A549 (cell line): ENCODE data around the gene DNAJB5. TPM values are rescaled to one million over a fixed set of nuclear protein-coding genes. Genes with fewer than 3 reads are reported as not detected.
A peak's percentile ranks its signal among the peaks of the same experiment; 100 is the strongest.

Source experiments
- ATAC-seq, 2 experiments: fragments of 200-7000 bp in 1 of 2; fragments of >200 bp in 1 of 2; cut with Nextera tagmentation in 1 of 2; cut with Tn5 transposase in 1 of 2; 3 replicates each; pipeline versions ENCODE4 v1.8.0 to v1.9.1; 2018 to 2020; ENCODE audit warnings: mild to moderate bottlenecking in 1 of 2, moderate library complexity in 1 of 2
- CTCF ChIA-PET: fragments of 300-600 bp; sonication (Branson Sonifier 250); formaldehyde crosslinking; extraction: SDS; loops from one replicate; lab custom pipeline; 2021; ENCODE audit warnings: antibody characterized with exemption, inconsistent platforms; lab: Yijun Ruan, JAX
- POLR2A ChIA-PET: fragments of 350-600 bp; formaldehyde crosslinking; extraction: SDS; loops from one replicate; lab custom pipeline; 2021; ENCODE audit warnings: antibody characterized with exemption, inconsistent platforms; lab: Yijun Ruan, JAX
- DNase-seq, 2 experiments: peaks; one replicate each; pipeline versions ENCODE4 v3.0.0 to v3.0.0-alpha.2; 2011 to 2016; ENCODE audit warnings: low read depth in 1 of 2, low spot score in 1 of 2
- FAIRE-seq: peaks from 2 replicates; lab custom pipeline; 2011; peaks lifted over from hg19 to GRCh38; lab: Jason Lieb, UNC
- H3K27ac ChIP-seq, 2 experiments: fragments of >200 bp; sonication (Bioruptor Twin); formaldehyde crosslinking; 3 replicates each; pipeline ENCODE4 v1.5.1; 2016 to 2017
- H3K4me1 ChIP-seq: fragments of >200 bp; sonication (Bioruptor Twin); formaldehyde crosslinking; 3 replicates; pipeline ENCODE4 v1.6.1; 2016
- H3K4me2 ChIP-seq: fragments of >200 bp; sonication (Bioruptor Twin); formaldehyde crosslinking; 3 replicates; pipeline ENCODE4 v1.6.1; 2016
- H3K4me3 ChIP-seq: fragments of >200 bp; sonication (Bioruptor Twin); formaldehyde crosslinking; 3 replicates; pipeline ENCODE4 v1.5.1; 2016
- H3K9me3 ChIP-seq: fragments of >200 bp; sonication (Bioruptor Twin); formaldehyde crosslinking; 3 replicates; pipeline ENCODE4 v1.6.1; 2016
- CBX2 ChIP-seq: fragments of 200-600 bp; sonication (generic); IDR thresholded peaks from 2 replicates; pipeline ENCODE4 v1.6.1; 2016; ENCODE audit warnings: low read depth, mild to moderate bottlenecking, borderline replicate concordance
- CBX8 ChIP-seq: fragments of 200-600 bp; sonication (generic); IDR thresholded peaks from 2 replicates; pipeline ENCODE4 v1.6.1; 2016
- CHD4 ChIP-seq: fragments of 200-600 bp; sonication (generic); IDR thresholded peaks from 2 replicates; pipeline ENCODE4 v1.6.1; 2016; ENCODE audit warnings: antibody characterized with exemption, mild to moderate bottlenecking, borderline replicate concordance
- ESRRA ChIP-seq: fragments of 150-350 bp; IDR thresholded peaks from 2 replicates; pipeline ENCODE4 v1.6.1; 2014; ENCODE audit warnings: mild to moderate bottlenecking, low read length, borderline replicate concordance
- HES2 ChIP-seq: fragments of >200 bp; sonication (Bioruptor Twin); formaldehyde crosslinking; IDR thresholded peaks from 2 replicates; pipeline ENCODE4 v1.6.1; 2016
- HOXB13 ChIP-seq: fragments of 250-450 bp; sonication (Bioruptor Pico); IDR thresholded peaks from 2 replicates; pipeline ENCODE4 v1.5.0; 2020; ENCODE audit warnings: low read depth, mild to moderate bottlenecking, moderate library complexity
- MAFK ChIP-seq: fragments of 450-650 bp; IDR thresholded peaks from 2 replicates; pipeline ENCODE4 v1.6.1; 2014; ENCODE audit not compliant: partially characterized antibody
- MAZ ChIP-seq: fragments of 150-350 bp; IDR thresholded peaks from 2 replicates; pipeline ENCODE4 v1.6.1; 2014; ENCODE audit warnings: antibody characterized with exemption, low read depth, low read length, borderline replicate concordance
- NPAS2 ChIP-seq: fragments of 250-450 bp; sonication (Bioruptor Pico); IDR thresholded peaks from 2 replicates; pipeline ENCODE4 v1.8.0; 2022; ENCODE audit warnings: mild to moderate bottlenecking, moderate library complexity, borderline replicate concordance
- PHF8 ChIP-seq: fragments of 200-600 bp; sonication (generic); IDR thresholded peaks from 2 replicates; pipeline ENCODE4 v1.6.1; 2016; ENCODE audit warnings: low read depth, mild to moderate bottlenecking, antibody characterized with exemption, moderate library complexity, borderline replicate concordance
- POLR2A ChIP-seq: IDR thresholded peaks from 2 replicates; pipeline ENCODE4 v1.6.1; 2012; ENCODE audit warnings: mild to moderate bottlenecking, low read length
- POLR2AphosphoS2 ChIP-seq: conservative IDR thresholded peaks from 2 replicates; pipeline ENCODE4 v1.6.1; 2012; ENCODE audit warnings: low read length, improper control_type of control experiment, inconsistent platforms
- REST ChIP-seq: fragments of 200-600 bp; sonication (generic); IDR thresholded peaks from 2 replicates; pipeline ENCODE4 v1.6.1; 2016; ENCODE audit warnings: antibody characterized with exemption, mild to moderate bottlenecking, moderate library complexity
- SMC3 ChIP-seq: fragments of >200 bp; sonication (Bioruptor Twin); formaldehyde crosslinking; IDR thresholded peaks from 3 replicates; pipeline ENCODE4 v1.6.1; 2018; ENCODE audit warnings: inconsistent platforms
- TP53 ChIP-seq: fragments of 250-450 bp; sonication (Bioruptor Pico); IDR thresholded peaks from 2 replicates; pipeline ENCODE4 v1.5.0; 2021; ENCODE audit warnings: mild to moderate bottlenecking, moderate library complexity
- ZC3H11A ChIP-seq: fragments of 450-650 bp; IDR thresholded peaks from 2 replicates; pipeline ENCODE4 v1.6.1; 2014; ENCODE audit warnings: antibody characterized with exemption, mild to moderate bottlenecking
- ZFP36 ChIP-seq: fragments of 450-650 bp; IDR thresholded peaks from 2 replicates; pipeline ENCODE4 v1.6.1; 2014; ENCODE audit warnings: borderline replicate concordance; ENCODE audit not compliant: partially characterized antibody
- ZNF302 ChIP-seq: fragments of 250-450 bp; sonication (Bioruptor Pico); IDR thresholded peaks from 2 replicates; pipeline ENCODE4 v1.9.0; 2021; ENCODE audit warnings: inconsistent platforms, mild to moderate bottlenecking, moderate library complexity
- ZSCAN20 ChIP-seq: fragments of 250-450 bp; sonication (Bioruptor Pico); IDR thresholded peaks from 2 replicates; pipeline ENCODE4 v1.8.0; 2022; ENCODE audit warnings: mild to moderate bottlenecking, moderate library complexity
- WGBS: methylation state at CpG from one replicate; pipeline ENCODE4 v1.1.6; 2017; ENCODE audit errors: missing lambda C conversion rate; 5-methylcytosine and 5-hydroxymethylcytosine counted together
- polyA plus RNA-seq, 4 experiments: library from polyadenylated mRNA; depleted of rRNA in 3 of 4; stranded (reverse); fragments of >200 nt; fragmentation: RNase III in 1 of 4; extraction: RNeasy Plus Mini Kit Qiagen cat#74134 plus additional on column Dnase treatment in 1 of 4; gene quantifications; 2 replicates in 3 of 4; 3 replicates in 1 of 4; pipeline ENCODE4 v1.2.3, GENCODE V29; 2011 to 2017
- TF ChIP-seq, protein P1 (sequence below): fragments of 250-450 bp; sonication (Bioruptor Pico); IDR thresholded peaks from 2 replicates; pipeline ENCODE4 v1.5.0; 2020; ENCODE audit warnings: low read depth, mild to moderate bottlenecking, moderate library complexity
- TF ChIP-seq, protein P2 (sequence below): fragments of 150-350 bp; IDR thresholded peaks from 2 replicates; pipeline ENCODE4 v1.6.1; 2014; ENCODE audit warnings: low read depth, mild to moderate bottlenecking, low read length

Gene DNAJB5
- polyA plus RNA-seq, 2 of the 4 experiments (the other 2 are of a cell fraction) = 0.72 to 4.4 TPM

- 92% methylated on average over 25 of the region's 26 CpGs for WGBS
- TF ChIP-seq PHF8 (no peak), CBX2 (no peak), ZC3H11A (no peak), MAZ (no peak), NPAS2 (CRISPR knock-in tag) (no peak), ZNF302 (CRISPR knock-in tag) (no peak), HES2 (no peak), ZSCAN20 (no peak), ESRRA (no peak), CBX8 (no peak), REST (no peak), SMC3 (no peak), HOXB13 (CRISPR knock-in tag) (no peak)
- TF ChIP-seq, protein P1, sequence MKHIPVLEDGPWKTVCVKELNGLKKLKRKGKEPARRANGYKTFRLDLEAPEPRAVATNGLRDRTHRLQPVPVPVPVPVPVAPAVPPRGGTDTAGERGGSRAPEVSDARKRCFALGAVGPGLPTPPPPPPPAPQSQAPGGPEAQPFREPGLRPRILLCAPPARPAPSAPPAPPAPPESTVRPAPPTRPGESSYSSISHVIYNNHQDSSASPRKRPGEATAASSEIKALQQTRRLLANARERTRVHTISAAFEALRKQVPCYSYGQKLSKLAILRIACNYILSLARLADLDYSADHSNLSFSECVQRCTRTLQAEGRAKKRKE (CRISPR knock-in tag) = no peak
- TF ChIP-seq, all 56 proteins: peak for 0
- DNase-seq (no peak), ATAC-seq (no peak), FAIRE-seq (no peak)
- ChIA-PET CTCF (interaction anchor here (1.1 to 10.4 kb wide), 3 partner anchors 11 to 99 kb away, joined by 3 to 132 read pairs (median 27); a partner anchor contains a TSS), POLR2A (no interaction called here)
- Histone ChIP-seq H3K4me3 (no peak overlapping the region), H3K4me2 (no peak overlapping the region), H3K27ac (no peak overlapping the region; a peak in 1 of 6 replicates), H3K4me1 (peaks cover 38% of the 10 kb centered on the region), H3K9me3 (no peaks in the 10 kb centered on the region)
These were observed 6.8 kb downstream of the DNAJB5 start for GRCh38 chr9:34996181-34996904.

GRCh38 chr9:34996905-34997279 is 7.3 kb downstream of the DNAJB5 start:
- 92% methylated on average over 10 of the region's 10 CpGs for WGBS
- DNase-seq (no peak), ATAC-seq (no peak), FAIRE-seq (no peak)
- H3K27ac ChIP-seq = no peak overlapping the region
- no peak overlapping the region for H3K4me2 ChIP-seq
- TF ChIP-seq CHD4 (no peak), POLR2AphosphoS2 (no peak), ZFP36 (no peak), MAFK (peak; percentile 55), TP53 (no peak), POLR2A (no peak)
- TF ChIP-seq, protein P2, sequence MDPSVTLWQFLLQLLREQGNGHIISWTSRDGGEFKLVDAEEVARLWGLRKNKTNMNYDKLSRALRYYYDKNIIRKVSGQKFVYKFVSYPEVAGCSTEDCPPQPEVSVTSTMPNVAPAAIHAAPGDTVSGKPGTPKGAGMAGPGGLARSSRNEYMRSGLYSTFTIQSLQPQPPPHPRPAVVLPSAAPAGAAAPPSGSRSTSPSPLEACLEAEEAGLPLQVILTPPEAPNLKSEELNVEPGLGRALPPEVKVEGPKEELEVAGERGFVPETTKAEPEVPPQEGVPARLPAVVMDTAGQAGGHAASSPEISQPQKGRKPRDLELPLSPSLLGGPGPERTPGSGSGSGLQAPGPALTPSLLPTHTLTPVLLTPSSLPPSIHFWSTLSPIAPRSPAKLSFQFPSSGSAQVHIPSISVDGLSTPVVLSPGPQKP = no peak
- CTCF ChIA-PET = interaction anchor here (1.0 to 10.4 kb wide), 4 partner anchors 13 to 236 kb away, joined by 3 to 132 read pairs (median 4); a partner anchor contains a TSS
- H3K4me1 ChIP-seq = peaks cover 36% of the 10 kb centered on the region
- no peaks in the 10 kb centered on the region for H3K9me3 ChIP-seq
- H3K4me3 ChIP-seq = no peak overlapping the region
- POLR2A ChIA-PET = no interaction called here
